Activated CD8-positive, alpha-beta memory T cell treated with anti-CD3 and anti-CD28 coated beads for 36 hours (primary cell): ENCODE measurements around the gene PRDM16. TPM values are rescaled to one million over a fixed set of nuclear protein-coding genes. Genes with fewer than 3 reads are reported as not detected.

Source experiments
- CTCF ChIA-PET: fragments of 350-600 bp; sonication (Branson Sonifier 250); formaldehyde crosslinking; loops from one replicate; lab custom pipeline; 2021; ENCODE audit warnings: antibody characterized with exemption; lab: Charles Lee
- POLR2A ChIA-PET: fragments of 350-600 bp; sonication (Branson Sonifier 250); formaldehyde crosslinking; loops from one replicate; lab custom pipeline; 2021; ENCODE audit warnings: antibody characterized with exemption; lab: Charles Lee
- total RNA-seq, 2 experiments: library from RNA; stranded (reverse); gene quantifications; one replicate each; pipeline ENCODE4 v1.2.3, GENCODE V29; 2021

Gene PRDM16
- total RNA-seq, 2 experiments from 2014 or later, result not detected

DNA sequence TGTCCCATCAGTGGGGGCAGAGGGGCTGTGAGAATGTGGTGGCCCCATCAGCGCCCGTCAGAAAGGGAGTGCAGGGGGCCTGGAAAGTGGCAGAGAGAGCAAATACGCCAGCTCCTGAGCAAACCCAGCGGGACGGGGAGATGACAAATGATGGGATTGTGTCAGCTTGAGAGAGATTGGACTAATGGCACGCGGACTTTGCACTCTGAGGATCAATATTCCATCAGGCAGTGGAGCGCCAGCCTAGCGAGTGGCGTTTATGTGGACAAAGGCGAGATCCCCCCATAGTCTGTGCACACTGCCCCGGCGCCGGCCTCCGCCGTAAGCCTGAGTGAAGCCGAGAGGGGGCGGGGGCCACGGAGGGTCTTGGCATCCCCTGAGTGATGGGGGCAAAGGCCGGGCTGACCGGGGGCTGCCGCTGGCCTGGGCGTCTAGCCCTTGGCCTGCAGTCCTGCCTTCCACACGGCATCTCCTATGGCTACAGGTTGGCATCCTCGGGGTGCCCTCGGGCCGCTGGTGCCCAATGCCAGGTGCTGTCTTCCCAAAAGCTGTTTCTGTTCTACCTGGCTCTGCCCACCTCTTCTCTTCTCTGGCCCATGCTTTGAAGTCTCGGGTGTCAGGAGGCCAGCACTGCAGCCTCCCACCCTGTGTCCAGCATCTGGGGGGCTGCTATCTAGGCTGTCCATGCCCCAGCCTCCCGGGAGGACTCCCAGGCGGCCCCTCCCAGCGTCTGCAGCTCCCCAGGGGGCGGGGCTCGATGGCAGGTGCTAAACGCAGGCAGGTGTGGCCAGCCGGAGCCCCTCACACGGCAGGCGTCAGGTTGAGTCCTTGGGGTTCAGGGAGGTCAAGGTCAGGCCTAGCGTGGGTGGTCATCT is 46.5 kb downstream of the PRDM16 start:
- CTCF ChIA-PET, result no interaction called here
- POLR2A ChIA-PET, result no interaction called here

DNA sequence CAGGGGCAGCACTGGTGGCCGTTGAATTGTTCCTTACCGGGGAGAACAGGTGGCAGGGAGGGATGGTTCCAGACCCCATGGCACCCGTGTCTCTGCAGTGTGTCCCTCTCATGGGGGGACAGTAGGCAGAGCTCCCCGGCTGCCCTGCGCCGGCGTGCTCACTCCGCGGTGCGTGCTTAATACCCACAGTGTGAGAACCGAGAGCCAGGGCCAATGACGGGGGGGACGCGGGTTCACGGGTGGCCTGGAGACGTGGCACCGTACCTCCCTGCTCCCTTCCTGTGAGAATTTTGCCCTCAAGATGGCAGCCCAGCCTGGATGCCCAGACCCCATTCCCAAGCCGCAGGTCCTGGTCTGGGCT is 47.1 kb downstream of the PRDM16 start:
- POLR2A ChIA-PET, result no interaction called here
- CTCF ChIA-PET, result no interaction called here

DNA sequence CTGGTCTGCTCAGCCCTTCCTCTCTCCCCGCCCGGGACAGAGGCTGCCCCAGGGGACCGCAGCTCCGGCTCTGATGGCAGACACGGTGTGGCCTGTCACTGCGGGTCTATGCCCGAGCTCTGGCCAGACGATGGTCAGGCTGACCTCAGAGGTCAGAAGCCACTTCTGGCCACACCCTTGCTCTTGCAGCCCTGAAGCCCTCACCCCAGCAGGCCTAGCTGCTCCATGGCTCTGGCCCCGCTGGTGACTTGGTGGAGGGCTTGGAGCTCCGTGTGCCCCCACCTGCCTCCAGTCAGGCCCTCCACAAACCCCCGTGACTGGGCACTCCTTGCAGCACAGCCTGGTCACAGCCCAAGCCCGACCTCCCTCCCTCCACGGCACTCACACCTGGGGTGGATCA is 47.6 kb downstream of the PRDM16 start:
- POLR2A ChIA-PET, result no interaction called here
- CTCF ChIA-PET, result no interaction called here

DNA sequence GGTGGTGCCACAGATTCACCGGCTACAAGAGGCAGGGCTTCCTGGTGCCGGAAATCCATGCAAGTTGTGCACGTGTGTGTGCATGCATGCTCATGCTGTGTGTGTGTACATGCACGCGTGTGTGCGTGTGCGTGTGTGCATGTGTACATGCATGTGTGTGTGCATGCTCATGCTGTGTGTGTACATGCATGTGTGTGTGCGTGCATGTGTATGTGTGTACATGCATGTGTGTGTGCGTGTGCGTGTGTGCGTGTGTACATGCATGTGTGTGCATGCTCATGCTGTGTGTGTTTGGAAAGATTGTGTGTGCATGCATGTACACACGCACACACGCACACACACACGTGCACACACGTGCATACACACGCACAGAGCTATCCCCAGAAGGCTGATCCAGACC is 48.9 kb downstream of the PRDM16 start:
- ChIA-PET CTCF (no interaction called here), POLR2A (no interaction called here)

DNA sequence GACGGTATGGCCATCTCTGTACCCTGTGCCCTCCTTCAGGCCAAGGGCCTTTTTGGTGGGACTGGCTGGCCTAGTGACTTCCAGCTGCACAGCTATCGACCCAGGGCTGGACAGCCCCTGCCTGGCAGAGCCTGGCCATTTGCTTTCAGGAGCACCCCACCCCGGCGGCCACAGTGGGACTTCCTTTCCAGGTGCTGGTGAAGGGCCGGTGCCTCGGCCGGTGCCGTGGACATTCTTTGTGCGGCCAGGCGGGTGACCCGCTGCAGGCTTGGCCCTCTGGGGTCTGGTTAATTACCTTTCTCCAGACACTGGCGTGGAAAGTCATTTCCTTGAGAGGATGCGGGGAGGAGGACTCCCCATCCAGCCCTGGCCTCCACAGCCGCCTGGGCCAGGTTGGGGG is 50.1 kb downstream of the PRDM16 start:
- ChIA-PET CTCF (no interaction called here), POLR2A (no interaction called here)

DNA sequence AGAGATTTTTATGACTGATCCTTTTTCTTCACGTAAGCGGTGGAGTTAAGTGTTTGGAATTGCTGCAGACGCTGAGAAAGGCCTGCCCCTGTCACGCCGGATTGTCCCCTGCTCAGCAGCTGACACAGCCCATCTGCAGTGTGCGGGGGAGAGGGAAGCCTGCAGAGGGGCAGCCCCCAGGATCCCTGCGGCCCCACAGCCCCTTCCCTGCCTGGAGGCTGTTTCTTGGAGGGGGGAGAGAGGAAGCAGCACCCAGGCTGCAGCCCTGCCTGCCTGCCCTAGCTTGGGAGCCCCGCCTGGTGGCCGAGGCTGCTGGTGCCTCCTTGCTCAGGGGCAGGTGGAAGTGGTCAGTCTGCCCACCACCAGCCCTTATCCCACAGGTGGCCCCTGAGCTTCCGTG is 50.7 kb downstream of the PRDM16 start:
- ChIA-PET POLR2A (no interaction called here), CTCF (no interaction called here)

DNA sequence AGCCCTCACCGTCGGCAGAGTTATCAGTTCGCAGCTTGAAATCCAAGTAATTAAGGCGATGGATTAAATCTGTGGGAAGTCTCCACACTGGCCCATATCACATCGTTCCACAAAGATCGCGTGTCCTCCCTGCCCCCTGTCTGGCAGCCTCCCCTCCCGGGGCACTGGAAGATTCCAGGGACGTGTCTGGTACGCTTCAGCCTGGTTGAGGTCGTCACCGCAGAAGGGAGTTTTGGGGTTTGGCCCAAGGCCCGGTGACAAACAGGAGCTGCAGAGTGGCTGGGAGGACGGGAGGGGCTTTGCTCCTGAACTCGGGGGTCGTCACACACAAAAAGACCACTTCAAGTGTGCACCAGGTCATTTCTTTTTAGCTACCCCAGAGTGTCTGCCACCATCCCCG is 51.1 kb downstream of the PRDM16 start:
- ChIA-PET POLR2A (no interaction called here), CTCF (no interaction called here)

DNA sequence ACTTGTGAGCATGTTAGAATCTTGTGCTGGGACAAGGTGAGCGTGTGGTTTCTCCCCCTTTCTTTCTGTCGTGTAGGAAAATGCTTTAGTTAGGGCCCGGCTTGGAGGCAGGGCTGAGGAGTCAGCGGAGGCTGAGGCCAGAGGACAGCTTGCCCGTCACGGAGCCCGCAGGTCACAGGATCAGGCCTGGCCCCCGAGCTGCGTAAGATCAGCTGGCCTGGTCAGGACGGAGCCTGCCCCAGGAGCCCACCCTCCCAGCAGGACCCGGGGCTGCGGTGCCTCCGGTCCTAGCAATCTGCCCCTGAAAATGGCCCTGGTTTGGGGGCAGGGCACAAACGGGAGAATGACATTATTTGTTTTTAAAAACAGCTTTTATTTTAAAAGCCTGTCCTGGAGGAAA is 52.0 kb downstream of the PRDM16 start:
- CTCF ChIA-PET, result no interaction called here
- POLR2A ChIA-PET, result no interaction called here

DNA sequence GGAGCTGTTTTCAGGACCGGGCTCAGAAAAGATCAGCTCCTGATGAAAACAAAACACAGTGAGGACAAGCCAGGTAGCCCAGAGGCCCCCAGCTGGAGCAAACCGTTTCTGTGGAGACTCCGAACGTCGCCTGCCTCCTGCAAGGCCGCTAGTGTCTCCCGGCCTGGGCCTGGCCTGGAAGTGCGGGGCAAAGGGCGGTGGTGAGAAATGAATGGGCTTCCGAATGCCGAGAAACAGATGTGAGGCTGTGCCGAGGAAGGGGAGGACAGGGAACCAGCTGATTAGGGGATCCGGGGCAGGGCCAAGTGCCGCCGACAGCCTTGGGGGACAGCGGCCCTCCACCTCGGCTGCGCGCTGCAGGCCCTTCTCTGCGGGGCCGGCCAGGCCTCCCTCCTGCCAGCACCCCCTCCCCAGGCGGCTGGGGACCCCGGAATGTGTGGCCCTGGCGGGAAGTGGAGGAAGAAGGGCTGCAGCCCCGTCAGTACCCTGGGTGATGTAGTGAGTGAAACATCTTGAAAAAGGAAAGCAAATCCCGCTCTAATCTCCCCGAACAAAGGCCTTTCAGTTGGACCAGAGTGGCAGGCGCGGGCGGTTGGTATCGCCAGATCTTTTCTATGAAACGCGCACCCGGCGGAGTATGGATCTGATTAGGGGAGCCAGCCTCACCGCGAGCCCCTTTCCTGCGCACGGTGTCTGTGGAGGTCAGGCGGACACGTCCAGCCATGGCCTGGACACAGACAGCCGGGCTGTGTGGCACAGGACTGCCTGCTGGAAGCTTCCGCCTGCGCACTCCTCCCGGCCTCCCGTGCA is 52.6 kb downstream of the PRDM16 start:
- ChIA-PET POLR2A (no interaction called here), CTCF (no interaction called here)

DNA sequence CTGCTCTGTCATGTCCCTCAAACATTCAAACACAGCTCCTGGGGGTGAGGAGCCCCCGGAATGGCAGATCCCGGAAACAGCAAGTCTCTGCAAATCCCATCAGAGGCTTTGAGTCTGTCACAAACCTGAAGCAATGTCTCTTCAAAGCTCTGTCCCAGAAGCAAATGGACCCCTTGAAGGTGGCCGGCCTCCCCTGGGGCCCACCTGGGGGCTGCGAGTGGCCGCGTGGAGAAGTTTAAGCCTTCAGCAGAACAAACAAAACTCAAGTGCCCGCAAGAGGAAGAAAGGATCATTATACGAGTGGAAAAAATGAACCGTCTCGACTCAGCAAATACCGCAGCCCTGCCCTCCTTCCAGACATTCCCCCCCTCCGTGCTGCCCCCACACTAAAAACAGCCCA is 53.3 kb downstream of the PRDM16 start:
- POLR2A ChIA-PET, result no interaction called here

DNA sequence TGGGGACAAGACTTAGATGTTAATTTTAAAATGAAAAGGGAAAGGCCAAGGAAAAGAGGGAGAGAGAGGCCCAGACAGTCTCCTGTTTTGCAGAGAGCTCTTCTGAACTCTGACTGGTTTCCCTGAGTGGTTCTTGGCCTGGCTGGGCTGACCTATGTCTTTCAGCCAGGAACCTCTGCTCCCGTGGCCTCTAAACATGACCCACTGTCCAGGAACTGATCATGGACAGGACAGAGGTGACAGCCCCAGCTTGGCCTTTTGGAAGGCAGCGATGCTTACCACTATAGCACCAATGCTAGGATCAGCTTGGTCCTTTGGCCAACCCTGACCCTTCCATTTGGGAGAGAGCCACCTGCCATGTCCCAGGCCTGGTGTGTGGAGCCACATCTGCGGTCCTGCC is 55.2 kb downstream of the PRDM16 start:
- POLR2A ChIA-PET, result no interaction called here
- CTCF ChIA-PET, result no interaction called here

More for the DNA sequence above, 53.3 kb downstream of the PRDM16 start:
- CTCF ChIA-PET, result no interaction called here

DNA sequence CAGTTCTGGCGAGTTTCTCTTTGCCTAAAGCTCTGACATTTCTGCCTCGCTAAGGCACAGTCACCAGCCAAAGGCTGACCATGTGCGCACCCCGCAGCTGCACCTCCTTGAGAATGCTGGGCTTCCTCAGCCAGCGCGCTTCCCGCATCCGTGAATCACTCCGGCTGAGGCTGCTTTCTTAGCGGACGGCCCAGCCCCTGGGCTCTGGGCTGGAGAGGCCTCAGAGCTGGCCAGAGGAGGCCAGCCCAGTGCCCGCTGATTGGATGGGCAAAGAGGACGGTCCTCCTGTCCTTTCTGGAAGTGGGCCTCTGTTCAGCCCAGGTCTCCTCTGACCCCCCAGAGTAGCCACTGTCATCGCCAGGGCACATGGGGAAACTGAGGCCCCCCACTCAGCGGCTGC is 56.1 kb downstream of the PRDM16 start:
- CTCF ChIA-PET, result no interaction called here
- POLR2A ChIA-PET, result no interaction called here

DNA sequence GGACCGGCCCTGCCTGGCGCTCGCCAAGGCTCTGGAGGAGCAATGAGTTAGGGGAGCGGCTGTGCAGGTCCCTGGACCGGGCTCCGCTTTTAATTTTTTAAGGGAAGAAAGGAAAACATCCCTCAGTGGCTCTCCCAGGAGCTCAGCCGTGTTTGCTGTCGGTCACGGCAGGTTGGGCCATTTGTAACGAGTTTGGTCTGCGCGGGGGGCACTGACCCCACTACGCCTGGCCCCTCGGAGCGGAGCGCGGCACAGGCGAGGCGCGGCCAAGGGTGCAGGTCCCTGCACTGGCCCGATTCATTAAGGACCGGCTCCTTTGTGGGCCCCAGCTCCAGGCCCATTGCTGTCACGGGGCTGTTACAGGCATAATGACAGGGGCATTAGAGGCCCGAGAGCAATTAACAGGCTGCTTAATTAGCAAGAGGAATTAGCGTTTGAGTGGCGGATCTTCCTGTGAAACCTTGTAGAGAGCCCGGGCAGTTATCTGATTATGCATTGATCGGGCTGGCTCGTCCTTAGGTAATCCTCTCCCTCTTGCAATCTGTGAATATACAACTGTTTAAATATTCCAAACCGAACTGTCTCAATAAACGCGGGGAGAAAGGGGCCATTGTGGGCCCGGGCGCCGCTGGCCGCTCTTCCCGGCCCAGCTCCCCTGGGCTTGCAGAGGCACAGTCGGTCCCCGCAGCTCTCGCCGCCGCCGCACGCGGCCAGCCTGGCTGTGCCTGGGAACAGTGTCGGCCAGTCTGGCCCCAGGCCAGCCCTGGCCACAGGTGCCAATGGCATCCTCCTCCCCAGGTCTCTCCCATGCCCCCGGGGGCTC is 56.8 kb downstream of the PRDM16 start:
- CTCF ChIA-PET, result no interaction called here
- POLR2A ChIA-PET, result no interaction called here

DNA sequence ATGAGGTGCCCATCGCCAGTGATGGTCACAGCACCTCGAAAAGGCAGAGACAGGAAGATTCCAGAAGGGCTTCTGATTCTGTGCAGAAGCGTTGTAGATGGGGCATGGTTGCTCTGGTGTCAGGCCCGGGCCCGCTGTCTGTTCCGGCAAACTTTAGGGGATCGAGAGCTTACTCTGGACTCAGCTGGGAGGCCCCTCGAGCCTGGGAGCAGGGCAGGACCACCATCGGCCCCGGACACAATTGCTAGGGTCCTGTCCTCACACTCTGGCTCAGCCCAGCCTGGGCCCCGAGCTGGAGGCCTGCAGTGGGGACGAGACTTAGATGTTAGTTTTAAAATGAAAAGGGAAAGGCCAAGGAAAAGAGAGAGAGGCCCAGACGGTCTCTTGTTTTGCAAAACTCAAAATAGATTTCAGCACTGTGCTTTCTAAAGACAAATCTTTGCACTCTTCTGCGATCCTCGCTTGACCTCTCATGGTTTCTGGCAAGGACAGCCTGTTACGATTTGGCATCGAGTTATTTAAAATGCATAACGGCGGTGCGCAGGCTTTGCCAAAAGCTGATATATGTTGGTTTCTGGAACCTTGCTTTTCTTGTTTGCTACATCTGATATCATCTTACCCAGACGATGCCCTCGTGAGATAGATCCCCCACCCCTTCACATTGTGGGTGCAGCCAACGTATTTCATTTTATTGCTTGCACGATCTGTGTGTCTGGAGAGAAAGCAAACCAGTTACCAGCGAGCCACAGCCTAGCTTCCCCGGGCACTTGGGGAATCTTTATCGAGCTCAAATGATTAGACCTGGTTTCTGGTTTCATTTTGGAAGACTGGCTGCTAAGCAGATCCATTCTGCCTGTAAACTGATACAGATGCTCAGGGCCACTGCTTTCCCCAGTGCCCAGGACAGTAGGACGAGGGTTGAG is 58.0 kb downstream of the PRDM16 start:
- CTCF ChIA-PET, result no interaction called here
- POLR2A ChIA-PET, result no interaction called here

DNA sequence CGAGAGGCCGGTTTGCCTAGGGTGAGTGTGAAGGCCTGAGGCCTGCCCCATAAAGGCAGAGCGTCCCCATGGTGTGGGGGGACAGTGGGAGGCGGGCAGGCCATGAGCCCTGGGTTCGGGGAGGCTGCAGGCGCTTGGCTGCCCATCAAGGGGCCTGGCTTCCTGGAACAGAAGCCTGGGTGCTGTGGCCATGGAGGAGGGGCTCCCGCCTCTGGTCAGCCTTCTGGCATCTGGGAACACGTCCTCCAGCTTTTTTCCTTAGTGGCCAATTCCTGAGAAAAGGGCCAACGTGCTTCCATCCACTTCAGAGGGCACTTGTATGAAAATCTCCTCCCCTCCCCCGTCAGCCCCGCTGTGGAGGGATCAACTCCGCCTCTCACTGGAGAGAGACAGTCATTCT is 58.7 kb downstream of the PRDM16 start:
- CTCF ChIA-PET, result no interaction called here
- POLR2A ChIA-PET, result no interaction called here

DNA sequence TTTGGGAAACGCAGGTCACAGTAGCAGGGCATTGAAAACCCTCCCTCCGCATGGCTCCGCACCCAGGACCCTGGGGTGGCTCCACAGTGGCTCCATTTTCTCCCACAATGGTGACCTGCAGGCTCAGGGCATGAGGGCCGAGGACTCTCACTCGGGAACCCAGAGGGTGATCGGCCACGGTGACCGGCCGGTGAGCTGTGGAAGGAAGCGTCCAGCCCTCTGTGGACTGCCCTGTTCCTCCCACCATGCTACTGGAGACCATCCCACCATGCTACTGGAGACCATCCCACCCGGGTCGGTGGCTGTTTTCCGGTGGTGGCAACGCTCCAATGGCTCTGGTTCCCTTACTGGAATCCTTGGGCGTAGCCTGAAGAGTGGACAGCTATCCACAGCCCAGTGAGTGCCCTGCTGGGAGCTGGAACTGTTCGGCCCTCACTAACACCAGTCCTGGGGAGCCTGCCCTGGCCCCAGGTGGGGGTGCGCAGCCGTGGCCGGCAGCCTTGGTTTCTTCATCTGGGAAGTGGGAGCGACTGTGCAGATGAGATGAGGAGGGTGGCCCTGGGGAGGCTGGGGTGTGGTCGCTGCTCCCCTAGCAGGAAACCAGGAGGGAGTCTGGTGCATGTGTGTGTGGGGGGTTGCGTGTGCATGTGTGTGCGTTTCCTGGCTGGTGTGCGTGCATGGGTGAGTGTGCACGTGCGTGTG is 59.6 kb downstream of the PRDM16 start:
- CTCF ChIA-PET, result no interaction called here
- POLR2A ChIA-PET, result no interaction called here

DNA sequence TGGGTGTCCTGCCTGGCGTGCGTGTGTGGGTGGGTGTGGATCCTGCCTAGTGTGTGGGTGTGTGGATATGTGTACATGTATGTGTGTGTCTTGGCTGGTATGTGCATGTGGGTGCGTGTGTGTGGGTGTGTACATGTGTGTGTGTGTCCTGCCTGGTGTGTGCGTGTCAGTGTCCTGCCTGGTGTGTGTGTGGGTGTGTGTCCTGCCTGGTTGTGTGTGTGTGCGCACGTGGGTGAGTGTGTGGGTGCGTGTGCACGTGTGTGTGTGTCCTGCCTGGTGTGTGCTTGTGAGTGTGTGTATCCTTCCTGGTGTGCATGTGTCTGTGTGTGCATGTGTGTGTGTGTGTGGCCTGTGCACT is 60.1 kb downstream of the PRDM16 start:
- ChIA-PET CTCF (no interaction called here), POLR2A (no interaction called here)

DNA sequence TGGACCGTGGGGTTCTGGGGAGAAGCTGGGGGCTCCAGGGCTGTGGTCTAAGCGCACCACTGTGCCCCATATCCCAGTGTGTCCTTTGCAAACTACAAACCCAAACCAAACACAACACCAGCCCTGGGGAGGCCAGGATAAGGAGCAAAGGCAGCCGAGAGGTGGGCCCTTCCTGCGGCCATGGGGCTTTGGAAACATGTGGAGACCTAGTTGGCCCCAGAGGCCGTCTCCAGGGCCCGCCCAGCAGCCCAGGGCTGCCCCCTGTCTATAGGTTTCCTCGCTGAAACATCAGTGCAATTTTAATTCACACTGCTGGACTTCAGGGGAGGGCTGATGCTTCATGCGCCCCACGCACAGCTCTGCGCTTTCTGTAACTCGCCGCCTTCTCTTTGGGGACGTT is 61.3 kb downstream of the PRDM16 start:
- ChIA-PET POLR2A (interaction anchor here (0.6 kb wide), 1 partner anchor 279 kb away, joined by 3 read pairs; no protein-coding TSS in a partner anchor), CTCF (no interaction called here)

DNA sequence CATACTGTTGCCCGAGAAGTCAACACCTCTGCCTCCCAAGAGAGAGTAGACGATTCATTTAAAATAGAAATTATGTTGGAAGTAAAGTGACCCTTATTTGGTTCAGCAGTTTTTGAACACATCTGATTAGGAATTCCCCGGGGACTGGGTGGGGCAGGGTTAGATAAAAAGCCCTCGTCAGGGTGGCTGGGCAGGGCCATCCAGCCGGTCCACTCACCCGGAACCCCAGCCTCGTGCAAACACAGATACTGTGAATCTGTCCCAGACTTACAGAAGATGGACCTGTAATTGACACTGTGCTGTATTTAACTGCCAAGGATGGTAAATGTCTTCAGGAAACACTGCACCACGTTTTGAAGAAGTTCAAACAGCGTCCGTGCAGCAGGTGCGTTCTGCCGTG is 63.7 kb downstream of the PRDM16 start:
- CTCF ChIA-PET, result no interaction called here
- POLR2A ChIA-PET, result no interaction called here
